Hepatocyte (in vitro differentiated cells): ENCODE results near the gene TTF2. TPM values are rescaled to one million over a fixed set of nuclear protein-coding genes. Genes with fewer than 3 reads are reported as not detected.

Experiments
- DNase-seq: peaks from one replicate; pipeline ENCODE4 v3.0.0-alpha.2; 2016; ENCODE audit warnings: low spot score
- H2AFZ ChIP-seq: fragments of 200-600 bp; sonication (generic); 2 replicates; pipeline ENCODE4 v1.6.0; 2016; ENCODE audit warnings: antibody characterized with exemption, mild to moderate bottlenecking
- H3K27ac ChIP-seq: fragments of 200-600 bp; sonication (generic); 2 replicates; pipeline ENCODE4 v1.5.1; 2016; ENCODE audit warnings: mild to moderate bottlenecking
- H3K27me3 ChIP-seq: fragments of 200-600 bp; sonication (generic); 2 replicates; pipeline ENCODE4 v1.6.1; 2016
- H3K36me3 ChIP-seq: fragments of 200-600 bp; sonication (generic); replicated peaks from 2 replicates; pipeline ENCODE4 v1.5.1; 2016; ENCODE audit warnings: low read depth; ENCODE audit not compliant: insufficient read depth
- H3K4me1 ChIP-seq: fragments of 200-600 bp; sonication (generic); 2 replicates; pipeline ENCODE4 v1.5.1; 2016; ENCODE audit warnings: mild to moderate bottlenecking, moderate library complexity; ENCODE audit not compliant: insufficient read depth
- H3K4me2 ChIP-seq: fragments of 200-600 bp; sonication (generic); 2 replicates; pipeline ENCODE4 v1.6.0; 2016
- H3K4me3 ChIP-seq: fragments of 200-600 bp; sonication (generic); 2 replicates; pipeline ENCODE4 v1.5.1; 2016; ENCODE audit warnings: mild to moderate bottlenecking
- H3K79me2 ChIP-seq: fragments of 200-600 bp; sonication (generic); 2 replicates; pipeline ENCODE4 v1.6.0; 2017; ENCODE audit warnings: mild to moderate bottlenecking
- H3K9me2 ChIP-seq: fragments of 200-600 bp; sonication (generic); replicated peaks from 2 replicates; pipeline ENCODE4 v1.6.0; 2017; ENCODE audit warnings: mild to moderate bottlenecking; ENCODE audit not compliant: insufficient read depth
- H3K9me3 ChIP-seq: fragments of 200-600 bp; sonication (generic); 2 replicates; pipeline ENCODE4 v1.5.1; 2016; ENCODE audit warnings: low read depth, mild to moderate bottlenecking
- H4K20me1 ChIP-seq: fragments of 200-600 bp; sonication (generic); 2 replicates; pipeline ENCODE4 v1.6.0; 2016; ENCODE audit warnings: mild to moderate bottlenecking; ENCODE audit not compliant: insufficient read depth, poor library complexity, severe bottlenecking
- CTCF ChIP-seq: fragments of 200-600 bp; sonication (generic); IDR thresholded peaks from 2 replicates; pipeline ENCODE4 v1.5.1; 2016; ENCODE audit warnings: antibody characterized with exemption, mild to moderate bottlenecking; ENCODE audit not compliant: poor library complexity
- EZH2 ChIP-seq: fragments of 200-600 bp; sonication (generic); IDR thresholded peaks from 2 replicates; pipeline ENCODE4 v1.6.1; 2016; ENCODE audit warnings: antibody characterized with exemption, mild to moderate bottlenecking, borderline replicate concordance
- EZH2phosphoT487 ChIP-seq: fragments of 200-600 bp; sonication (generic); IDR thresholded peaks from one replicate; pipeline ENCODE4 v1.6.1; 2018; ENCODE audit warnings: antibody characterized with exemption, mild to moderate bottlenecking, low read depth, moderate library complexity; ENCODE audit not compliant: unreplicated experiment, severe bottlenecking
- WGBS: methylation state at CpG from one replicate; pipeline ENCODE4 v1.1.6; 2016; ENCODE audit warnings: low lambda C conversion rate; ENCODE audit errors: missing lambda C conversion rate; 5-methylcytosine and 5-hydroxymethylcytosine counted together
- polyA plus RNA-seq: library from polyadenylated mRNA; unstranded; fragments of >200 nt; fragmentation: Nextera tagmentation; extraction: Ambion mirVana; gene quantifications from 2 replicates; pipeline ENCODE4 v1.2.1, GENCODE V29; 2016
- total RNA-seq: library from RNA; depleted of rRNA; stranded (reverse); fragments of >200 nt; gene quantifications from 2 replicates; pipeline ENCODE4 v1.2.3, GENCODE V29; 2014

Gene TTF2
- total and polyA plus RNA-seq, 2 experiments from 2014 or later: 13.8 to 14.3 TPM

- Histone ChIP-seq H3K79me2 (no peaks in the 10 kb centered on the region), H2AFZ (peak overlapping the region; percentile 61), H3K4me2 (peak overlapping the region; percentile 29), H3K4me1 (no peaks in the 10 kb centered on the region), H3K9me2 (no peaks in the 10 kb centered on the region), H4K20me1 (no peaks in the 10 kb centered on the region), H3K4me3 (no peak overlapping the region), H3K36me3 (no peaks in the 10 kb centered on the region), H3K27me3 (no peaks in the 10 kb centered on the region), H3K9me3 (no peaks in the 10 kb centered on the region), H3K27ac (no peak overlapping the region)
- TF ChIP-seq EZH2phosphoT487 (no peak), EZH2 (no peak), CTCF (peak; percentile 76)
- WGBS: 40% methylated on average over 5 of the region's 5 CpGs
- peak; percentile 52 for DNase-seq
These were observed 68.4 kb downstream of the TTF2 start for GRCh38 chr1:117128323-117129079.

- no peak for TF ChIP-seq EZH2
- no peak for TF ChIP-seq CTCF
- TF ChIP-seq EZH2phosphoT487: no peak
- H3K27ac ChIP-seq: no peak overlapping the region
- no peak overlapping the region for H3K4me3 ChIP-seq
- DNase-seq: no peak
- no peaks in the 10 kb centered on the region for H4K20me1 ChIP-seq
- no peak overlapping the region for H2AFZ ChIP-seq
- no peaks in the 10 kb centered on the region for H3K9me3 ChIP-seq
- H3K9me2 ChIP-seq: no peaks in the 10 kb centered on the region
- H3K4me2 ChIP-seq: no peak overlapping the region
- no peaks in the 10 kb centered on the region for H3K27me3 ChIP-seq
- H3K36me3 ChIP-seq: no peaks in the 10 kb centered on the region
- H3K79me2 ChIP-seq: no peaks in the 10 kb centered on the region
- WGBS: 94% methylated on average over 4 of the region's 4 CpGs
- H3K4me1 ChIP-seq: no peaks in the 10 kb centered on the region
These were observed 70.4 kb downstream of the TTF2 start for GRCh38 chr1:117130526-117130925.

GRCh38 chr1:117135329-117135728, 75.2 kb downstream of the TTF2 start:
- no peak for TF ChIP-seq EZH2phosphoT487
- Histone ChIP-seq H3K9me3 (no peaks in the 10 kb centered on the region), H3K27ac (no peak overlapping the region), H4K20me1 (no peaks in the 10 kb centered on the region), H3K36me3 (no peaks in the 10 kb centered on the region), H3K79me2 (no peaks in the 10 kb centered on the region), H3K27me3 (no peaks in the 10 kb centered on the region), H3K4me1 (no peaks in the 10 kb centered on the region), H2AFZ (no peak overlapping the region), H3K4me3 (no peak overlapping the region), H3K4me2 (no peak overlapping the region), H3K9me2 (no peaks in the 10 kb centered on the region)
- DNase-seq: no peak
- 78% methylated on average over 2 of the region's 2 CpGs for WGBS

GRCh38 chr1:117136749-117137148, 76.6 kb downstream of the TTF2 start:
- Histone ChIP-seq H3K9me2 (no peaks in the 10 kb centered on the region), H3K4me3 (no peak overlapping the region), H3K36me3 (no peaks in the 10 kb centered on the region), H4K20me1 (no peaks in the 10 kb centered on the region), H3K4me2 (no peak overlapping the region), H3K9me3 (no peaks in the 10 kb centered on the region), H3K27ac (no peak overlapping the region), H2AFZ (no peak overlapping the region), H3K4me1 (no peaks in the 10 kb centered on the region), H3K79me2 (no peaks in the 10 kb centered on the region), H3K27me3 (no peaks in the 10 kb centered on the region)
- TF ChIP-seq EZH2 (no peak), CTCF (no peak), EZH2phosphoT487 (no peak)
- 61% methylated on average over 2 of the region's 2 CpGs for WGBS
- DNase-seq: no peak
